Thoracic aorta (tissue), 2 donors: ENCODE data around the gene ACOT7. TPM values are rescaled to one million over a fixed set of nuclear protein-coding genes. Genes with fewer than 3 reads are reported as not detected.

Experiments used
- ATAC-seq: fragments of 150-250 bp; one replicate; pipeline ENCODE4 v1.8.0; 2017; ENCODE audit warnings: low read depth; ENCODE audit not compliant: insufficient number of reproducible peaks, low FRiP score
- DNase-seq: peaks from one replicate; pipeline ENCODE4 v3.0.0-alpha.2; 2020; ENCODE audit warnings: low spot score
- H3K27ac ChIP-seq, 2 donors: fragments of 200-600 bp; sonication (generic); 1 replicate in 1 of 2; 2 replicates in 1 of 2; pipeline ENCODE4 v1.5.1; 2016; ENCODE audit warnings: mild to moderate bottlenecking in 2 of 2, moderate library complexity in 2 of 2
- H3K27me3 ChIP-seq: fragments of 200-600 bp; sonication (generic); replicated peaks from 2 replicates; pipeline ENCODE4 v1.6.0; 2016; ENCODE audit warnings: mild to moderate bottlenecking; ENCODE audit not compliant: insufficient read depth
- H3K36me3 ChIP-seq: fragments of 200-600 bp; sonication (generic); one replicate; pipeline ENCODE4 v1.5.1; 2016
- H3K4me1 ChIP-seq, 2 donors: fragments of 200-600 bp; sonication (generic); 1 replicate in 1 of 2; 2 replicates in 1 of 2; pipeline versions ENCODE4 v1.5.1 to v1.6.0; 2016; ENCODE audit warnings: low read depth in 2 of 2, mild to moderate bottlenecking in 1 of 2; ENCODE audit not compliant: control insufficient read depth in 1 of 2
- H3K4me3 ChIP-seq: fragments of 200-600 bp; sonication (generic); 2 replicates; pipeline ENCODE4 v1.5.1; 2016; ENCODE audit warnings: mild to moderate bottlenecking
- H3K9me3 ChIP-seq: fragments of 200-600 bp; sonication (generic); 2 replicates; pipeline ENCODE4 v1.5.1; 2016
- total RNA-seq, 2 donors: library from RNA; depleted of rRNA; stranded (reverse); fragments of >200 nt; gene quantifications; one replicate each; pipeline versions ENCODE4 v1.1.0 to v1.2.3, GENCODE V29; 2016
- TF ChIP-seq, protein P1 (sequence below): fragments of 200-600 bp; sonication (generic); IDR thresholded peaks from one replicate; pipeline ENCODE4 v1.5.1; 2019; ENCODE audit warnings: antibody characterized with exemption

The ACOT7 gene
- total RNA-seq, 2 donors from 2014 or later = 23.7 to 33.0 TPM

DNA sequence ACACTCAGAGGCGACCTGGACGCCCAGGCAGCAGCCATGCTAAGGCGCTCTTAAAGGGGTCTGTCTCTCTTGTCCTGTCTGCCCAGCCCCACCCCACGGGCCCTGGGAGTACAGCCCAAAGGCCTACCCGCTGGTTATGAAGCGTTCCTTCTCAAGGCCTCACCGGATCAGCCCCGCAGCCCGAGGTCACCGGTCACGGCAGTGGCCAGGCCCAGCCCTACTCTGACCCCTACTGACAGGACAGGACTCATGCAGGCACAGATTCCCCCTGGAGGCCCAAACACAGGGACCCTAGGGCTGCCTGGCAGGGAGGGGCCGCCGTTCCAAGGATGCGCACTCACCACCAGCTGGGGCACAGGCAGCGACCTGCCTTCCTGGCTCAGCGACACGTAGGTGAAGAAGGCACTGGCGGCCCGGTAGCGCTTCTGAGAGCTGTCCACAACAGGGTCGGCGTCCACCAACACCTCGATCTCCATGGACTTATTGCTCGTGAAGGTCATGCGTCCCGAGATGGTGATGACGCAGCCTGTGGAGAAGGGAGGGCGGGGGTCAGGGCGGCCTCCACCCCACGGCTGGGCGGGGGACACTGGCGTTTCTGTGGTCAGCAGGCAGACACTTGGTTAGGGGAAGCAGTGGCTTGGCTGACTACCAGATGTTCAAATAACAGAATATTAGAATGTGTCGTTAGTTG lies 112.7 kb downstream of the ACOT7 start:
- ATAC-seq (no peak), DNase-seq (no peak)
- TF ChIP-seq, protein P1, sequence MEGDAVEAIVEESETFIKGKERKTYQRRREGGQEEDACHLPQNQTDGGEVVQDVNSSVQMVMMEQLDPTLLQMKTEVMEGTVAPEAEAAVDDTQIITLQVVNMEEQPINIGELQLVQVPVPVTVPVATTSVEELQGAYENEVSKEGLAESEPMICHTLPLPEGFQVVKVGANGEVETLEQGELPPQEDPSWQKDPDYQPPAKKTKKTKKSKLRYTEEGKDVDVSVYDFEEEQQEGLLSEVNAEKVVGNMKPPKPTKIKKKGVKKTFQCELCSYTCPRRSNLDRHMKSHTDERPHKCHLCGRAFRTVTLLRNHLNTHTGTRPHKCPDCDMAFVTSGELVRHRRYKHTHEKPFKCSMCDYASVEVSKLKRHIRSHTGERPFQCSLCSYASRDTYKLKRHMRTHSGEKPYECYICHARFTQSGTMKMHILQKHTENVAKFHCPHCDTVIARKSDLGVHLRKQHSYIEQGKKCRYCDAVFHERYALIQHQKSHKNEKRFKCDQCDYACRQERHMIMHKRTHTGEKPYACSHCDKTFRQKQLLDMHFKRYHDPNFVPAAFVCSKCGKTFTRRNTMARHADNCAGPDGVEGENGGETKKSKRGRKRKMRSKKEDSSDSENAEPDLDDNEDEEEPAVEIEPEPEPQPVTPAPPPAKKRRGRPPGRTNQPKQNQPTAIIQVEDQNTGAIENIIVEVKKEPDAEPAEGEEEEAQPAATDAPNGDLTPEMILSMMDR = no peak
- no peaks in the 10 kb centered on the region for H3K27me3 ChIP-seq
- H3K4me3 ChIP-seq = no peak overlapping the region
- H3K9me3 ChIP-seq = no peaks in the 10 kb centered on the region
- H3K36me3 ChIP-seq = no peaks in the 10 kb centered on the region
- H3K27ac ChIP-seq = no peak overlapping the region
- H3K4me1 ChIP-seq = peaks cover 7 to 10% of the 10 kb centered on the region in 2 donors

DNA sequence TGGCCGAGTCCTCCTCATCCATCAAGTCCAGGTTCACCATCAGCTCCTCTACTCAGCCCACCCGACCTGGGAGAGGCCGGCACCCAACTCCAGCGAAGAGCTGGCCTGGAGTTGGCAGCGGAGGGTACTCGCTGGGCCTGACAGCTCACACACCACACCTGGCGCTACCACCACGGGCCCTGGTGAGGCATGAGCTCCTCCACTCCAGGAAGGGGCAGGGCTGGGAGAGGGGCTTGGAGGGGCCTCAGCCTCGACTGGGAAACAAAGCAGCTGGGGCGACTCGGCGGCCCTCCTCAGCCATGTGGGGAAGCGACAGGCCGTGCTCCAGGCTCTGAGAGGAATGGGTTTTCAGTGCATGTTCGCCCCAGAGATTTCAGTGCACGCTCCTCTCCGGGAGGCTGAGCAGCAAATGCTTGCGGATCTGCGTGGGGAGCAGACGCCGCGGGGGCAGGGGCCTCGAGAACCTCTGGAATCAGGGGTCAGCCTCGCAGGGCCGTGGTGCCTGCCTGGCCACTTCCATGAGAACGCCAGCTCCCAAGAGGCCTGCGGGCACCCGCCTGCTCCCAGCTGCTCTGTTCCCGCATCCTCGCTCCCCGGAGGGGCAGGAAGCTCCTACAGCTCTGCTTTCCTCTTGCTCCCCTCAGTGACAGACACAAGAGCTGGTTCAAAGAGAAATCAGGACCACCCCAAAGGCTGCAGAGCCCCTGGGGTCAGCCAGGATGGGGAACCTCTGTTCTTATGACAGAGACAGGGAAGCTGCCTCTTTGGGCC lies 113.8 kb downstream of the ACOT7 start:
- Histone ChIP-seq H3K27me3 (no peaks in the 10 kb centered on the region), H3K4me1 (peaks cover 7 to 12% of the 10 kb centered on the region in 2 donors), H3K27ac (no peak overlapping the region), H3K9me3 (no peaks in the 10 kb centered on the region), H3K4me3 (no peak overlapping the region), H3K36me3 (no peaks in the 10 kb centered on the region)
- TF ChIP-seq, protein P1 = no peak
- no peak for ATAC-seq
- no peak for DNase-seq

DNA sequence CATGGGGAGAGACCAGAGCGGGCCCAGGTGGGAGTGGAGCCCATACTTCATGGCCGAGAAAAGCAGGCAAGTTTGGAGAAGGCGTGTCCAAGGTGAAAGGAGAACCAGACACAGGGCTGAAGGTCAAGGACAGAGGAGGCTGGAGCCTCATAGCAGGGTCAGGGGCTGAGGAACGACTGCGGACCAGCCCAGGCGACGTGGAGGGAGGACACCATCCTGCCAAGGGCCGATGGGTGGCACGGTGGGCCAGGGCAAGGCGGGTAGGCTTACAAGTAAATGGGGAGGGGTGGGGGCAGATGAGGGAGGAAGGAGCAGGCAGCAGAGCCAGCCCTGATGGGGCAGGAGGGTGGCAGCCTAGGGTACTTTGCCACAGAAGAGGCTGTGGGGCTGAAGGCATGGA lies 114.5 kb downstream of the ACOT7 start:
- ATAC-seq = no peak
- TF ChIP-seq, protein P1 = no peak
- H3K4me3 ChIP-seq = no peak overlapping the region
- no peaks in the 10 kb centered on the region for H3K27me3 ChIP-seq
- DNase-seq = no peak
- H3K9me3 ChIP-seq = no peaks in the 10 kb centered on the region
- peaks cover 7 to 12% of the 10 kb centered on the region in 2 donors for H3K4me1 ChIP-seq
- no peak overlapping the region for H3K27ac ChIP-seq
- H3K36me3 ChIP-seq = no peaks in the 10 kb centered on the region

DNA sequence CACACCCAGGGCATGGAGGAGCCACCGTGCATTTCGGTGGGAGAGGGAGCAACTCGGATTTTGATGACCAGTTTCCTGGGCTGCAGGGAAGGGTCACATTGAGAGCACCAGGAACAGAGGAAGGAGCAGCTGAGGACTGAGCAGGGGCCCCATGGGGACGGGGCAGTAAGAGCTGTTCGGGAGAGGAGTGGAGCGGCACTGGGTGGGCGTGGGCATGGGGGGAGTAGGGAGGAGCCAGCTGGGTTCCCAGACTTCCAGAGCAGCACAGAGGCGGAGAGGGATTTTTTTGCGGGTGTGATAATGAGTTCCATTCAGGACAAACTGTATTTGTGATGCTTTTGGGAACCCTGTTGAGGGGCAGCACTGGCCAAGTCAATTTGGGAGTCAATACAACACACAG lies 115.3 kb downstream of the ACOT7 start:
- no peaks in the 10 kb centered on the region for H3K27me3 ChIP-seq
- TF ChIP-seq, protein P1 = no peak
- no peaks in the 10 kb centered on the region for H3K36me3 ChIP-seq
- ATAC-seq = no peak
- no peaks in the 10 kb centered on the region for H3K9me3 ChIP-seq
- no peak overlapping the region for H3K4me3 ChIP-seq
- no peak for DNase-seq
- H3K27ac ChIP-seq = no peak overlapping the region
- peaks cover 7 to 12% of the 10 kb centered on the region in 2 donors for H3K4me1 ChIP-seq

DNA sequence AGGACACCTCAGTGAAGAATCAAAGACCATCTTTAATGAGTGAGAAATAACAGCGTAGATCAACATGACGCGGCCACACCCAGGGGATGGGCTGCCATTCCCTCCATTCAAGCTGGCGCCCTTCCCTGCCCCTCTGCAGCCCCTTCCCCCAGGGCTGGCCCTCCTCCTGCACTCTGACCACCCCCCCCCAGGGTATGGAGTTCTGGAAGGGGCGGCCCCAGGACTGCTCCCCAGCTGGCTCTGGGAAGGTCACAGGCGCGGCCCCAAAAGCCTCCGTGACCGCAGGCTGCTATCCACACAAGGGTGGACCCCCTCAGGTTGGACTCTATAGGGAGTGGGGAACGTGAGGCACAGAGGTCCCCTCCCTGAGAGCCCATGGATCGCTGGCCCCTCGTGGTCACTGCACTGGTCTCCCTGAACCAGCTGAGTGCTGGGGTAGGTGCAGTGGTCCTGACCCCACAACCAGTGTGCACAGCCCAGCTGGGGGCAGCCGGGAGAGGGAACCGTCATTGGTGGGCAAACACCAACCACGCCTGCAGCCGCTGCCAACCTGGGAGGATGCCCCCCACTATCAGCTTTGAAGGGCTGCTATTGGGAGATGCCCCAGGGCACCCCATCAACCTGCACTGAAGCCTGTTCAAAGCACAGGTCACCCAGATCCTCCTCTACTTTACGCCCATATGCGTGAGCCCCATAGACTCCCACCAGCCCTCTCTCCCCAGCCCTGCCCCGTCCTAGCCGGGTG lies 116.6 kb downstream of the ACOT7 start:
- TF ChIP-seq, protein P1 = no peak
- peak overlapping the region; percentile 46 for H3K4me3 ChIP-seq

More for the DNA sequence above, 116.6 kb downstream of the ACOT7 start:
- H3K27ac ChIP-seq = peak overlapping the region in 1 of 2 donors; percentile 43
- no peaks in the 10 kb centered on the region for H3K36me3 ChIP-seq
- DNase-seq (no peak), ATAC-seq (no peak)
- peaks cover 7 to 12% of the 10 kb centered on the region in 2 donors for H3K4me1 ChIP-seq
- no peaks in the 10 kb centered on the region for H3K9me3 ChIP-seq
- no peaks in the 10 kb centered on the region for H3K27me3 ChIP-seq
